ENCODE data around the gene CCNT2.
"Not testable (repeated sequence)": the region's sequence is repeated elsewhere in the genome, so short reads cannot be mapped to it uniquely, and the experiment has no call there.

The CCNT2 gene

GRCh38 chr2:134976074-134976702 lies 57.6 kb downstream of the CCNT2 start:
- no peak for DNase-seq (ENCODE audit: low read depth)

GRCh38 chr2:134977104-134977503 lies 58.5 kb downstream of the CCNT2 start:
- not testable (repeated sequence) for DNase-seq (ENCODE audit: low read depth)

- no peak for DNase-seq (ENCODE audit: low read depth)
Measured at GRCh38 chr2:134979221-134979620, 60.6 kb downstream of the CCNT2 start.

- no peak for DNase-seq (ENCODE audit: low read depth)
Measured at GRCh38 chr2:134980639-134981038, 62.0 kb downstream of the CCNT2 start.

GRCh38 chr2:134982603-134983002 lies 64.0 kb downstream of the CCNT2 start:
- DNase-seq (ENCODE audit: low read depth), result no peak

GRCh38 chr2:134985061-134985460 lies 66.4 kb downstream of the CCNT2 start:
- no peak for DNase-seq (ENCODE audit: low read depth)

- DNase-seq (ENCODE audit: low read depth), result no peak
Measured at GRCh38 chr2:134988994-134989605, 70.5 kb downstream of the CCNT2 start.

GRCh38 chr2:134999521-134999920 lies 80.9 kb downstream of the CCNT2 start:
- no peak for DNase-seq (ENCODE audit: low read depth)

- DNase-seq (ENCODE audit: low read depth), result no peak
Measured at GRCh38 chr2:135002836-135003235, 84.2 kb downstream of the CCNT2 start.

GRCh38 chr2:135004005-135004746 lies 85.6 kb downstream of the CCNT2 start:
- DNase-seq (ENCODE audit: low read depth), result peak; percentile 9

GRCh38 chr2:135005753-135006152 lies 87.1 kb downstream of the CCNT2 start:
- no peak for DNase-seq (ENCODE audit: low read depth)
